IMR-90 (cell line): ENCODE results near the gene SHISA3.

Experiments
- BHLHE40 ChIP-seq: fragments of 150-350 bp; IDR thresholded peaks from 2 replicates; pipeline ENCODE4 v1.6.1; 2016; ENCODE audit warnings: mild to moderate bottlenecking, low read depth, low read length
- CEBPB ChIP-seq: IDR thresholded peaks from 2 replicates; pipeline ENCODE4 v1.6.1; 2012; ENCODE audit warnings: low read depth, low read length, improper control_type of control experiment
- FOS ChIP-seq: fragments of 150-350 bp; IDR thresholded peaks from 2 replicates; pipeline ENCODE4 v1.6.1; 2016; ENCODE audit warnings: low read depth, low read length
- MXI1 ChIP-seq: IDR thresholded peaks from 2 replicates; pipeline ENCODE4 v1.6.1; 2012; ENCODE audit warnings: low read depth, mild to moderate bottlenecking, low read length, moderate library complexity, borderline replicate concordance
- NFE2L2 ChIP-seq: fragments of 150-350 bp; IDR thresholded peaks from 2 replicates; pipeline ENCODE4 v1.6.1; 2016; ENCODE audit warnings: low read depth, mild to moderate bottlenecking, low read length
- POLR2A ChIP-seq: IDR thresholded peaks from 2 replicates; pipeline ENCODE4 v1.6.1; 2012; ENCODE audit warnings: mild to moderate bottlenecking, low read depth, low read length
- RAD21 ChIP-seq: IDR thresholded peaks from 2 replicates; pipeline ENCODE4 v1.6.1; 2012; ENCODE audit warnings: low read length, improper control_type of control experiment
- RFX5 ChIP-seq: IDR thresholded peaks from 2 replicates; pipeline ENCODE4 v1.8.0; 2012; ENCODE audit warnings: low read depth, mild to moderate bottlenecking, low read length, moderate library complexity
- SMC3 ChIP-seq: fragments of 150-350 bp; IDR thresholded peaks from 2 replicates; pipeline ENCODE4 v1.6.1; 2016; ENCODE audit warnings: low read depth, mild to moderate bottlenecking, antibody characterized with exemption, low read length, moderate library complexity
- TF ChIP-seq, protein P1 (sequence below): conservative IDR thresholded peaks from 2 replicates; pipeline ENCODE4 v1.5.1; 2012; ENCODE audit warnings: mild to moderate bottlenecking, low read depth, low read length, improper control_type of control experiment
- TF ChIP-seq, protein P2 (sequence below): fragments of 150-350 bp; IDR thresholded peaks from 2 replicates; pipeline ENCODE4 v1.6.1; 2016; ENCODE audit warnings: low read depth, mild to moderate bottlenecking, low read length, moderate library complexity, borderline replicate concordance

DNA sequence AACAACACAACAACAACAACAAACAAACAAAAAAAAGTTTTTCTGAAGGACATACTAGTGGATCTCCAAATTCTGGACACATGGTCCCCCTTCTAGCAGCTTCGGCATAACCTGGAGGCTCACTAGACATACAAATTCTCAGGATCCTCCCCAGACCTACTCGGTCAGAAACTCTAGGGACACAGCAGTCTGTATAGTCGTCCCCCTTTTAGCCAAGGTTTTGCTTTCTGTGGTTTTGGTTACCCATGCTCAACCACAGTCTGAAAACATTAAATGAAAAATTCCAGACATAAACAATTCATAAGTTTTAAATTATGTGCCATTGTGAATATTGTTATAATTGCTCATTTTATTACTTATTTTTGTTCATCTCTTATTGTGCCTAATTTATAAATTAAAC lies 45.2 kb upstream of the SHISA3 start:
- TF ChIP-seq, protein P1, sequence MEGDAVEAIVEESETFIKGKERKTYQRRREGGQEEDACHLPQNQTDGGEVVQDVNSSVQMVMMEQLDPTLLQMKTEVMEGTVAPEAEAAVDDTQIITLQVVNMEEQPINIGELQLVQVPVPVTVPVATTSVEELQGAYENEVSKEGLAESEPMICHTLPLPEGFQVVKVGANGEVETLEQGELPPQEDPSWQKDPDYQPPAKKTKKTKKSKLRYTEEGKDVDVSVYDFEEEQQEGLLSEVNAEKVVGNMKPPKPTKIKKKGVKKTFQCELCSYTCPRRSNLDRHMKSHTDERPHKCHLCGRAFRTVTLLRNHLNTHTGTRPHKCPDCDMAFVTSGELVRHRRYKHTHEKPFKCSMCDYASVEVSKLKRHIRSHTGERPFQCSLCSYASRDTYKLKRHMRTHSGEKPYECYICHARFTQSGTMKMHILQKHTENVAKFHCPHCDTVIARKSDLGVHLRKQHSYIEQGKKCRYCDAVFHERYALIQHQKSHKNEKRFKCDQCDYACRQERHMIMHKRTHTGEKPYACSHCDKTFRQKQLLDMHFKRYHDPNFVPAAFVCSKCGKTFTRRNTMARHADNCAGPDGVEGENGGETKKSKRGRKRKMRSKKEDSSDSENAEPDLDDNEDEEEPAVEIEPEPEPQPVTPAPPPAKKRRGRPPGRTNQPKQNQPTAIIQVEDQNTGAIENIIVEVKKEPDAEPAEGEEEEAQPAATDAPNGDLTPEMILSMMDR: no peak
- TF ChIP-seq NFE2L2 (no peak), POLR2A (no peak), SMC3 (no peak), CEBPB (no peak), FOS (no peak), RFX5 (no peak), RAD21 (no peak), MXI1 (no peak), BHLHE40 (no peak)
- TF ChIP-seq, protein P2, sequence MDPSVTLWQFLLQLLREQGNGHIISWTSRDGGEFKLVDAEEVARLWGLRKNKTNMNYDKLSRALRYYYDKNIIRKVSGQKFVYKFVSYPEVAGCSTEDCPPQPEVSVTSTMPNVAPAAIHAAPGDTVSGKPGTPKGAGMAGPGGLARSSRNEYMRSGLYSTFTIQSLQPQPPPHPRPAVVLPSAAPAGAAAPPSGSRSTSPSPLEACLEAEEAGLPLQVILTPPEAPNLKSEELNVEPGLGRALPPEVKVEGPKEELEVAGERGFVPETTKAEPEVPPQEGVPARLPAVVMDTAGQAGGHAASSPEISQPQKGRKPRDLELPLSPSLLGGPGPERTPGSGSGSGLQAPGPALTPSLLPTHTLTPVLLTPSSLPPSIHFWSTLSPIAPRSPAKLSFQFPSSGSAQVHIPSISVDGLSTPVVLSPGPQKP: no peak
